ENCODE data around the gene UBE2E1. TPM values are rescaled to one million over a fixed set of nuclear protein-coding genes. Genes with fewer than 3 reads are reported as not detected.

The UBE2E1 gene
- total RNA-seq, 3 donors from 2014 or later (not counting 1 experiment from before 2014, with no cell fraction given), result 80.0 to 89.5 (median 86.9) TPM

- Histone ChIP-seq H3K36me3 (ENCODE audit: control insufficient read depth, insufficient read depth, low read length) (no peaks in the 10 kb centered on the region), H3K9me3 (ENCODE audit: control insufficient read depth, insufficient read depth, low read length) (no peaks in the 10 kb centered on the region), H3K27ac (ENCODE audit: low read length) (no peak overlapping the region), H3K4me3 (ENCODE audit: low read length) (no peak overlapping the region), H3K4me1 (ENCODE audit: control insufficient read depth, insufficient read depth, low read length) (no peaks in the 10 kb centered on the region), H3K27me3 (ENCODE audit: control insufficient read depth, insufficient read depth, low read length) (no peaks in the 10 kb centered on the region)
- Mint-ChIP-seq H3K9me3 (no peaks in the 10 kb centered on the region), H3K27ac (no peak overlapping the region), H3K4me3 (no peak overlapping the region), H3K27me3 (ENCODE audit: low read depth in 2 of 2) (no peaks in the 10 kb centered on the region), H3K4me1 (peaks cover 32 to 50% of the 10 kb centered on the region in 2 donors), H3K36me3 (no peaks in the 10 kb centered on the region)
- no peak for TF ChIP-seq CTCF (IDR thresholded peaks at IDR 0.05)
- no peak for DNase-seq
- WGBS (ENCODE audit: insufficient coverage), result 100% methylated on average over 3 of the region's 3 CpGs
- ATAC-seq, result no peak
- intact Hi-C loops (cut with micrococcal nuclease), result no loop called here
These were observed 66.6 kb downstream of the UBE2E1 start for GRCh38 chr3:23872330-23872729.

GRCh38 chr3:23873941-23874340 lies 68.2 kb downstream of the UBE2E1 start:
- Histone ChIP-seq H3K4me1 (ENCODE audit: control insufficient read depth, insufficient read depth, low read length) (no peaks in the 10 kb centered on the region), H3K4me3 (ENCODE audit: low read length) (no peak overlapping the region), H3K27me3 (ENCODE audit: control insufficient read depth, insufficient read depth, low read length) (no peaks in the 10 kb centered on the region), H3K36me3 (ENCODE audit: control insufficient read depth, insufficient read depth, low read length) (no peaks in the 10 kb centered on the region), H3K9me3 (ENCODE audit: control insufficient read depth, insufficient read depth, low read length) (no peaks in the 10 kb centered on the region), H3K27ac (ENCODE audit: low read length) (no peak overlapping the region)
- no peaks in the 10 kb centered on the region for H3K36me3 Mint-ChIP-seq
- H3K4me1 Mint-ChIP-seq, result peaks cover 30 to 50% of the 10 kb centered on the region in 2 donors
- WGBS (ENCODE audit: insufficient coverage), result 93% methylated on average over 1 of the region's 2 CpGs
- no peak for TF ChIP-seq CTCF (IDR thresholded peaks at IDR 0.05)
- intact Hi-C loops (cut with micrococcal nuclease), result no loop called here
- H3K27me3 Mint-ChIP-seq (ENCODE audit: low read depth in 2 of 2), result no peaks in the 10 kb centered on the region
- no peak overlapping the region for H3K4me3 Mint-ChIP-seq
- ATAC-seq (no peak), DNase-seq (no peak)
- no peak overlapping the region for H3K27ac Mint-ChIP-seq
- H3K9me3 Mint-ChIP-seq, result no peaks in the 10 kb centered on the region

- Mint-ChIP-seq H3K4me1 (peaks cover 36 to 45% of the 10 kb centered on the region in 2 donors), H3K36me3 (no peaks in the 10 kb centered on the region), H3K4me3 (no peak overlapping the region), H3K9me3 (no peaks in the 10 kb centered on the region), H3K27me3 (ENCODE audit: low read depth in 2 of 2) (no peaks in the 10 kb centered on the region), H3K27ac (no peak overlapping the region)
- Histone ChIP-seq H3K27me3 (ENCODE audit: control insufficient read depth, insufficient read depth, low read length) (no peaks in the 10 kb centered on the region), H3K4me3 (ENCODE audit: low read length) (no peak overlapping the region), H3K9me3 (ENCODE audit: control insufficient read depth, insufficient read depth, low read length) (no peaks in the 10 kb centered on the region), H3K36me3 (ENCODE audit: control insufficient read depth, insufficient read depth, low read length) (no peaks in the 10 kb centered on the region), H3K4me1 (ENCODE audit: control insufficient read depth, insufficient read depth, low read length) (no peaks in the 10 kb centered on the region), H3K27ac (ENCODE audit: low read length) (no peak overlapping the region)
- no peak for DNase-seq
- no peak for TF ChIP-seq CTCF (IDR thresholded peaks at IDR 0.05)
- intact Hi-C loops (cut with micrococcal nuclease), result no loop called here
- no peak for ATAC-seq
- WGBS (ENCODE audit: insufficient coverage), result 94% methylated on average over 5 of the region's 6 CpGs
These were observed 68.8 kb downstream of the UBE2E1 start for GRCh38 chr3:23874359-23875112.

Measured in natural killer cell (primary cell).